HCT116 (cell line): Measurements from ENCODE around the gene RAB8B.

Source experiments
- ELF1 ChIP-seq: IDR thresholded peaks from 2 replicates; pipeline ENCODE4 v1.6.1; 2012; ENCODE audit warnings: low read depth, borderline replicate concordance
- POLR2A ChIP-seq: IDR thresholded peaks from 2 replicates; pipeline ENCODE4 v1.7.0; 2011; ENCODE audit warnings: borderline replicate concordance; ENCODE audit not compliant: insufficient read depth, insufficient read length; ENCODE audit errors: extremely low read depth
- POLR2AphosphoS5 ChIP-seq: IDR thresholded peaks from 2 replicates; pipeline ENCODE4 v1.6.1; 2011; ENCODE audit warnings: mild to moderate bottlenecking, low read depth, low read length, moderate library complexity
- SRF ChIP-seq: IDR thresholded peaks from 2 replicates; pipeline ENCODE4 v1.6.1; 2012; ENCODE audit warnings: low read depth
- TF ChIP-seq, protein P1 (sequence below): IDR thresholded peaks from 2 replicates; pipeline ENCODE4 v1.6.1; 2012

DNA sequence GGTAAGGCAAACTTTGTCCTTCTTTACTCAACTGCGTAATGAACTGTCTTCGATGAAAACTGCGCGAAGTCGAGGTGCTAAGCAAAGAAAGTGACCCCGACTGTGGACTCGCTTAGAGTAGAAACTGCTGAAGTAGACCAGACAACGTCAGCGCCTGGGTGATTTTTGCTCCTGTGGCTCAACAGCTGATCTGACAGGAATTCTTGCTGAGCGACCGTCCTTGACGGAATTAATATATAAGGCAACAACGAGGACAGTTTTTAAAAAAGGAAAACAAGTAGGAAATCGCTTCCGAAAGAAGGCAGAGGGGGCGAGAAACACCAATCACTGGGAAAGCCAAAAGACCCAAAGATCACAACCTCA is 32.7 kb upstream of the RAB8B start:
- TF ChIP-seq POLR2A (no peak), SRF (no peak), ELF1 (no peak), POLR2AphosphoS5 (no peak)
- TF ChIP-seq, protein P1, sequence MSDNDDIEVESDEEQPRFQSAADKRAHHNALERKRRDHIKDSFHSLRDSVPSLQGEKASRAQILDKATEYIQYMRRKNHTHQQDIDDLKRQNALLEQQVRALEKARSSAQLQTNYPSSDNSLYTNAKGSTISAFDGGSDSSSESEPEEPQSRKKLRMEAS = no peak
